Liver (tissue), 9 donors: ENCODE results near the gene TRIM9. TPM values are rescaled to one million over a fixed set of nuclear protein-coding genes. Genes with fewer than 3 reads are reported as not detected.

ENCODE experiments used
- DNase-seq: peaks from one replicate; pipeline ENCODE4 v3.0.0-alpha.2; 2017; ENCODE audit warnings: low spot score
- H3K27ac ChIP-seq, 2 donors: one replicate each; pipeline ENCODE4 v1.7.0; 2013; ENCODE audit warnings: inconsistent platforms in 2 of 2, low read length in 2 of 2, control low read depth in 1 of 2, low read depth in 1 of 2, mild to moderate bottlenecking in 1 of 2
- H3K27me3 ChIP-seq, 4 donors: one replicate each; pipeline versions ENCODE4 v1.6.1 to v1.7.0; 2013; ENCODE audit warnings: low read length in 3 of 4, inconsistent platforms in 1 of 4, mild to moderate bottlenecking in 1 of 4, moderate library complexity in 1 of 4; ENCODE audit not compliant: control insufficient read depth in 4 of 4, insufficient read depth in 4 of 4
- H3K36me3 ChIP-seq, 4 donors: one replicate each; pipeline versions ENCODE4 v1.6.1 to v1.7.0; 2013; ENCODE audit warnings: low read length in 3 of 4, mild to moderate bottlenecking in 3 of 4, low read depth in 1 of 4, moderate library complexity in 1 of 4; ENCODE audit not compliant: control insufficient read depth in 4 of 4, insufficient read depth in 3 of 4
- H3K4me1 ChIP-seq, 4 donors: one replicate each; pipeline versions ENCODE4 v1.6.1 to v1.7.0; 2013; ENCODE audit warnings: low read length in 3 of 4, mild to moderate bottlenecking in 3 of 4, moderate library complexity in 1 of 4; ENCODE audit not compliant: control insufficient read depth in 4 of 4, insufficient read depth in 4 of 4
- H3K4me3 ChIP-seq, 3 donors: one replicate each; pipeline versions ENCODE4 v1.6.1 to v1.7.0; 2013; ENCODE audit warnings: low read length in 3 of 3, control low read depth in 1 of 3, low read depth in 1 of 3, mild to moderate bottlenecking in 1 of 3
- H3K9ac ChIP-seq, 2 donors: one replicate each; pipeline ENCODE4 v1.7.0; 2013; ENCODE audit warnings: low read length in 2 of 2, mild to moderate bottlenecking in 2 of 2, moderate library complexity in 2 of 2, control low read depth in 1 of 2, low read depth in 1 of 2
- H3K9me3 ChIP-seq, 4 donors: one replicate each; pipeline versions ENCODE4 v1.6.1 to v1.7.0; 2013; ENCODE audit warnings: low read length in 3 of 4; ENCODE audit not compliant: control insufficient read depth in 4 of 4
- CTCF ChIP-seq: fragments of 150-350 bp; IDR thresholded peaks from 2 replicates; pipeline ENCODE4 v1.5.1; 2017; ENCODE audit warnings: improper control_type of control experiment, low read depth, low read length; ENCODE audit not compliant: missing input control
- GABPA ChIP-seq, 2 donors: IDR thresholded peaks in 1 of 2; conservative IDR thresholded peaks in 1 of 2; 2 replicates each; pipeline ENCODE4 v1.6.1; 2016; ENCODE audit warnings: antibody characterized with exemption in 2 of 2, mild to moderate bottlenecking in 1 of 2, moderate library complexity in 1 of 2
- HNF4A ChIP-seq, 2 donors: conservative IDR thresholded peaks; 2 replicates each; pipeline ENCODE4 v1.6.1; 2016; ENCODE audit warnings: antibody characterized with exemption in 2 of 2, mild to moderate bottlenecking in 2 of 2
- JUND ChIP-seq, 2 donors: IDR thresholded peaks; 2 replicates each; pipeline ENCODE4 v1.6.1; 2016; ENCODE audit warnings: antibody characterized with exemption in 2 of 2
- MAX ChIP-seq: IDR thresholded peaks from 2 replicates; pipeline ENCODE4 v1.6.1; 2016; ENCODE audit warnings: antibody characterized with exemption
- NR2F2 ChIP-seq: IDR thresholded peaks from 2 replicates; pipeline ENCODE4 v1.6.1; 2016; ENCODE audit warnings: antibody characterized with exemption
- RXRA ChIP-seq, 2 donors: IDR thresholded peaks; 2 replicates each; pipeline ENCODE4 v1.6.1; 2017 to 2018; ENCODE audit warnings: antibody characterized with exemption in 2 of 2, mild to moderate bottlenecking in 1 of 2
- TAF1 ChIP-seq: conservative IDR thresholded peaks from 2 replicates; pipeline ENCODE4 v1.6.1; 2016; ENCODE audit warnings: antibody characterized with exemption, mild to moderate bottlenecking
- ZBTB33 ChIP-seq: IDR thresholded peaks from 2 replicates; pipeline ENCODE4 v1.6.1; 2016; ENCODE audit warnings: antibody characterized with exemption
- WGBS: extraction: QIAGEN DNeasy Blood & Tissue Kit; methylation state at CpG from one replicate; pipeline ENCODE4 v1.1.7; 2013; 5-methylcytosine and 5-hydroxymethylcytosine counted together
- polyA plus RNA-seq, 2 donors: library from polyadenylated mRNA; stranded (reverse) in 1 of 2; unstranded in 1 of 2; fragments of 200-250 nt in 1 of 2; fragments of >200 nt in 1 of 2; fragmentation: Nextera tagmentation in 1 of 2; extraction: Ambion mirVana in 1 of 2; gene quantifications; one replicate each; pipeline versions ENCODE4 v1.2.1 to v1.2.3, GENCODE V29; 2013 to 2015
- total RNA-seq, 2 donors: library from RNA; depleted of rRNA; stranded (reverse); fragments of >200 nt; gene quantifications; one replicate each; pipeline ENCODE4 v1.2.3, GENCODE V29; 2014
- TF ChIP-seq, protein P1 (sequence below): IDR thresholded peaks from 2 replicates; pipeline ENCODE4 v1.6.1; 2016; ENCODE audit warnings: antibody characterized with exemption, mild to moderate bottlenecking
- TF ChIP-seq, protein P2 (sequence below): IDR thresholded peaks from 2 replicates; pipeline ENCODE4 v1.6.1; 2016; ENCODE audit warnings: antibody characterized with exemption
- donor health status: healthy.
- donor health status: healthy.
- donor health status: healthy.
- donor health status: healthy.
- donor health status: healthy.

TRIM9 gene
- total and polyA plus RNA-seq, 4 donors, result 0.09 to 1.6 (median 0.18) TPM

GRCh38 chr14:50932592-50933495 is 162.1 kb downstream of the TRIM9 start:
- TF ChIP-seq ZBTB33 (no peak), NR2F2 (no peak), JUND (IDR thresholded peaks at IDR 0.05) (no peak), RXRA (IDR thresholded peaks at IDR 0.05) (no peak), CTCF (no peak), TAF1 (no peak), HNF4A (conservative IDR thresholded peaks at IDR 0.05) (no peak), MAX (no peak)
- TF ChIP-seq, protein P1, sequence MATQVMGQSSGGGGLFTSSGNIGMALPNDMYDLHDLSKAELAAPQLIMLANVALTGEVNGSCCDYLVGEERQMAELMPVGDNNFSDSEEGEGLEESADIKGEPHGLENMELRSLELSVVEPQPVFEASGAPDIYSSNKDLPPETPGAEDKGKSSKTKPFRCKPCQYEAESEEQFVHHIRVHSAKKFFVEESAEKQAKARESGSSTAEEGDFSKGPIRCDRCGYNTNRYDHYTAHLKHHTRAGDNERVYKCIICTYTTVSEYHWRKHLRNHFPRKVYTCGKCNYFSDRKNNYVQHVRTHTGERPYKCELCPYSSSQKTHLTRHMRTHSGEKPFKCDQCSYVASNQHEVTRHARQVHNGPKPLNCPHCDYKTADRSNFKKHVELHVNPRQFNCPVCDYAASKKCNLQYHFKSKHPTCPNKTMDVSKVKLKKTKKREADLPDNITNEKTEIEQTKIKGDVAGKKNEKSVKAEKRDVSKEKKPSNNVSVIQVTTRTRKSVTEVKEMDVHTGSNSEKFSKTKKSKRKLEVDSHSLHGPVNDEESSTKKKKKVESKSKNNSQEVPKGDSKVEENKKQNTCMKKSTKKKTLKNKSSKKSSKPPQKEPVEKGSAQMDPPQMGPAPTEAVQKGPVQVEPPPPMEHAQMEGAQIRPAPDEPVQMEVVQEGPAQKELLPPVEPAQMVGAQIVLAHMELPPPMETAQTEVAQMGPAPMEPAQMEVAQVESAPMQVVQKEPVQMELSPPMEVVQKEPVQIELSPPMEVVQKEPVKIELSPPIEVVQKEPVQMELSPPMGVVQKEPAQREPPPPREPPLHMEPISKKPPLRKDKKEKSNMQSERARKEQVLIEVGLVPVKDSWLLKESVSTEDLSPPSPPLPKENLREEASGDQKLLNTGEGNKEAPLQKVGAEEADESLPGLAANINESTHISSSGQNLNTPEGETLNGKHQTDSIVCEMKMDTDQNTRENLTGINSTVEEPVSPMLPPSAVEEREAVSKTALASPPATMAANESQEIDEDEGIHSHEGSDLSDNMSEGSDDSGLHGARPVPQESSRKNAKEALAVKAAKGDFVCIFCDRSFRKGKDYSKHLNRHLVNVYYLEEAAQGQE, result no peak
- TF ChIP-seq, protein P2, sequence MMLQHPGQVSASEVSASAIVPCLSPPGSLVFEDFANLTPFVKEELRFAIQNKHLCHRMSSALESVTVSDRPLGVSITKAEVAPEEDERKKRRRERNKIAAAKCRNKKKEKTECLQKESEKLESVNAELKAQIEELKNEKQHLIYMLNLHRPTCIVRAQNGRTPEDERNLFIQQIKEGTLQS, result no peak
- H3K4me3 ChIP-seq, result no peak overlapping the region
- WGBS, result 96% methylated on average over 4 of the region's 4 CpGs

GRCh38 chr14:50932156-50932555 is 162.7 kb downstream of the TRIM9 start:
- H3K27me3 ChIP-seq, result no peaks in the 10 kb centered on the region
- no peak overlapping the region for H3K4me3 ChIP-seq
- no peak overlapping the region for H3K9ac ChIP-seq
- whole genome bisulfite sequencing, result 72% methylated on average over 1 of the region's 1 CpG
- no peaks in the 10 kb centered on the region for H3K9me3 ChIP-seq
- H3K36me3 ChIP-seq, result peaks cover 2 to 47% (median 23%) of the 10 kb centered on the region in 4 donors
- peaks cover 9 to 44% (median 39%) of the 10 kb centered on the region in 4 donors for H3K4me1 ChIP-seq
- H3K27ac ChIP-seq, result no peak overlapping the region
- TF ChIP-seq GABPA (IDR thresholded peaks at IDR 0.05 in 1 of 2, conservative IDR thresholded peaks at IDR 0.05 in 1 of 2) (no peak), ZBTB33 (no peak)
- no peak for DNase-seq

More at GRCh38 chr14:50932592-50933495, 162.1 kb downstream of the TRIM9 start:
- H3K9ac ChIP-seq, result no peak overlapping the region
- peaks cover 12 to 47% (median 45%) of the 10 kb centered on the region in 4 donors for H3K4me1 ChIP-seq
- peaks cover 2 to 42% (median 23%) of the 10 kb centered on the region in 4 donors for H3K36me3 ChIP-seq
- DNase-seq, result no peak
- H3K9me3 ChIP-seq, result no peaks in the 10 kb centered on the region
- no peaks in the 10 kb centered on the region for H3K27me3 ChIP-seq
- no peak overlapping the region for H3K27ac ChIP-seq
